Lung (tissue), 12 donors: ENCODE measurements around the gene TP53BP2. TPM values are rescaled to one million over a fixed set of nuclear protein-coding genes. Genes with fewer than 3 reads are reported as not detected.

Experiments
- ATAC-seq: fragments of 200-7000 bp; cut with Tn5 transposase; one replicate; pipeline ENCODE4 v1.9.1; 2020; ENCODE audit warnings: moderate number of reproducible peaks; ENCODE audit not compliant: insufficient read depth, low FRiP score
- DNase-seq, 3 donors: peaks; one replicate each; pipeline ENCODE4 v3.0.0-alpha.2; 2013 to 2017
- H3K27ac ChIP-seq, 2 donors: one replicate each; pipeline ENCODE4 v1.5.1; 2013; ENCODE audit warnings: mild to moderate bottlenecking in 2 of 2, moderate library complexity in 2 of 2, control low read depth in 1 of 2, inconsistent platforms in 1 of 2, low read depth in 1 of 2, low read length in 1 of 2
- H3K27me3 ChIP-seq, 3 donors: one replicate each; pipeline ENCODE4 v1.5.1; 2013; ENCODE audit warnings: low read length in 2 of 3; ENCODE audit not compliant: control insufficient read depth in 3 of 3, insufficient read depth in 3 of 3
- H3K36me3 ChIP-seq, 4 donors: one replicate each; pipeline ENCODE4 v1.5.1; 2013; ENCODE audit warnings: low read length in 4 of 4, mild to moderate bottlenecking in 1 of 4, moderate library complexity in 1 of 4; ENCODE audit not compliant: control insufficient read depth in 4 of 4, insufficient read depth in 4 of 4
- H3K4me1 ChIP-seq, 5 donors: one replicate each; pipeline ENCODE4 v1.5.1; 2013; ENCODE audit warnings: low read length in 5 of 5, mild to moderate bottlenecking in 2 of 5, moderate library complexity in 1 of 5; ENCODE audit not compliant: control insufficient read depth in 5 of 5, insufficient read depth in 5 of 5
- H3K4me3 ChIP-seq: one replicate; pipeline ENCODE4 v1.5.1; 2013; ENCODE audit warnings: mild to moderate bottlenecking, control low read depth, moderate library complexity
- H3K9ac ChIP-seq, 2 donors: one replicate each; pipeline ENCODE4 v1.5.1; 2013; ENCODE audit warnings: low read length in 2 of 2, control low read depth in 1 of 2; ENCODE audit not compliant: insufficient read depth in 1 of 2
- H3K9me3 ChIP-seq, 4 donors: one replicate each; pipeline ENCODE4 v1.5.1; 2013; ENCODE audit warnings: low read length in 3 of 4, mild to moderate bottlenecking in 1 of 4, moderate library complexity in 1 of 4; ENCODE audit not compliant: control insufficient read depth in 4 of 4, insufficient read depth in 3 of 4
- WGBS, 2 donors: extraction: QIAGEN DNeasy Blood & Tissue Kit; methylation state at CpG; one replicate each; pipeline ENCODE4 v1.1.7; 2013; 5-methylcytosine and 5-hydroxymethylcytosine counted together
- polyA plus RNA-seq, 2 donors: library from polyadenylated mRNA; stranded (reverse); fragments of 200-250 nt; gene quantifications; one replicate each; pipeline ENCODE4 v1.2.1, GENCODE V29; 2013
- total RNA-seq, 2 donors: library from RNA; depleted of rRNA in 1 of 2; stranded (reverse); fragments of >200 nt in 1 of 2; gene quantifications; one replicate each; pipeline ENCODE4 v1.2.1, GENCODE V29; 2014 to 2021
- TF ChIP-seq, protein P1 (sequence below): IDR thresholded peaks from 2 replicates; pipeline ENCODE4 v1.5.1; 2012; ENCODE audit warnings: mild to moderate bottlenecking; ENCODE audit errors: control extremely low read depth, extremely low read depth
- donor health status: control.
- donor health status: control.
- donor health status: Bipolar disorder and iron deficiency.
- donor health status: healthy.
- donor health status: DM: yes; HTN: yes; CAD: no.

TP53BP2 gene
- total and polyA plus RNA-seq, 4 donors = 11.5 to 94.2 (median 45.7) TPM

DNA sequence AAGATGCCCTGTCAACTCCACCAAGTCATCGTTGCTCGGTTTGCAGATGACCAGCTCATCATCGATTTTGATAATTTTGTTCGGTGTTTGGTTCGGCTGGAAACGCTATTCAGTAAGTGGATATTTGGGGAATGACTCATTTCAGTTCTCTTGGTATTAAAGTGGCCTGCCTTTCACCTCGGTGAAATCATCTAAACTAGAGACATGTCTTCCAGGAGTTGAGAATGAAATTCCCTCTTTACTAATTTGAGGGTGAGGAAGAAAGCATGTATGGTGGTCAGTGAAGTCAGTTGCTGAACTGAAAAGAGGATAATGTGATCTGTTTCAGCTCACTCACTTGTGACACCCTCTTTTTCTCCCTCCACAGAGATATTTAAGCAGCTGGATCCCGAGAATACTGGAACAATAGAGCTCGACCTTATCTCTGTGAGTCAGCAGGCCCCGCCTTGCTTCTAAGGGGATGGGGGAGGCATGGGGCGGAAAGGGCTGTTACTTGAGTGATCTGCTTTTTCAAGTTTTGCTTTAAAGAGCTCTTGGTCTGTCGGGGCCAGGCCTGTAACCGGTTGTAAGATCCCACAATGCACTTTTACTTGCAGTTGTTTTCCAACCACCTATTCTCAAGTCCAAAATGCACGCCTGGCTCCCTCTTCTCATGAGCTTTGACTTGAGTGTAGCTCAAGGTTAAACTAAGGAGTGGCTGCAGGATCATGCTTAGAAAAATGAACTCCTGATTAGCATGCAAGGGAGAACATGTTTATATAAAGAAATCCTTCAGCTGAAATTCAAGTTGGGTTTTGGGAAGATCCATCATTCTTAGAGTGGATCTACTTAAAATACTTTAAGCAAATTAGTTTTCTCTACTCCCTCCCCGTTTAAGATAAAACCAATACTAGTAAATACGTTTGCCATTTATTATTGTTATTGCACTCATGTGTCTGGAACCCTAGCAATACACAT, 73.7 kb downstream of the TP53BP2 start:
- H3K9me3 ChIP-seq = no peaks in the 10 kb centered on the region
- peak overlapping the region; percentile 38 to 57 for H3K27ac ChIP-seq
- peak overlapping the region in 1 of 2 donors; percentile 51 for H3K9ac ChIP-seq
- TF ChIP-seq, protein P1, sequence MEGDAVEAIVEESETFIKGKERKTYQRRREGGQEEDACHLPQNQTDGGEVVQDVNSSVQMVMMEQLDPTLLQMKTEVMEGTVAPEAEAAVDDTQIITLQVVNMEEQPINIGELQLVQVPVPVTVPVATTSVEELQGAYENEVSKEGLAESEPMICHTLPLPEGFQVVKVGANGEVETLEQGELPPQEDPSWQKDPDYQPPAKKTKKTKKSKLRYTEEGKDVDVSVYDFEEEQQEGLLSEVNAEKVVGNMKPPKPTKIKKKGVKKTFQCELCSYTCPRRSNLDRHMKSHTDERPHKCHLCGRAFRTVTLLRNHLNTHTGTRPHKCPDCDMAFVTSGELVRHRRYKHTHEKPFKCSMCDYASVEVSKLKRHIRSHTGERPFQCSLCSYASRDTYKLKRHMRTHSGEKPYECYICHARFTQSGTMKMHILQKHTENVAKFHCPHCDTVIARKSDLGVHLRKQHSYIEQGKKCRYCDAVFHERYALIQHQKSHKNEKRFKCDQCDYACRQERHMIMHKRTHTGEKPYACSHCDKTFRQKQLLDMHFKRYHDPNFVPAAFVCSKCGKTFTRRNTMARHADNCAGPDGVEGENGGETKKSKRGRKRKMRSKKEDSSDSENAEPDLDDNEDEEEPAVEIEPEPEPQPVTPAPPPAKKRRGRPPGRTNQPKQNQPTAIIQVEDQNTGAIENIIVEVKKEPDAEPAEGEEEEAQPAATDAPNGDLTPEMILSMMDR = no peak
- H3K4me1 ChIP-seq = peaks cover 0 to 14% (median 11%) of the 10 kb centered on the region in 5 donors
- no peaks in the 10 kb centered on the region for H3K27me3 ChIP-seq
- H3K4me3 ChIP-seq = no peak overlapping the region
- WGBS, 2 donors = 49 to 60% methylated on average over 16 of the region's 16 CpGs
- peak; percentile 63 to 82 (median 73) for DNase-seq
- H3K36me3 ChIP-seq = peaks cover 22 to 33% (median 27%) of the 10 kb centered on the region in 4 donors
- ATAC-seq = peak; percentile 77

DNA sequence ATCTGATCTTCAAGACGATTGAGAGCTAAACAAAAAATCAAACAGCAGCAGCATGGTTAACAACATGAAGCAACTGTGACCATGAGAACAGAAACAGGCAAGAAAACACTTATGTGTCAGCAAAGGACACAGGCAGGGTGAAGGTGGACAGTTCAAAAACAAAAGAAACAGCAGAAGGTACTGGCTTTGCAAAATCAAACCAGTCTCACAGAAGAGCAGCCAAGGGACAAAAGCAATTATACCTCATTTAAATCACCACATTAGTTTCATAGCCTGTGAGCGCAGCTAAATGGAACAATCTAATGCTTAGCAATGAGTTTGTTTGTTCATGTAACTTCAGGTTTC, 74.3 kb downstream of the TP53BP2 start:
- Histone ChIP-seq H3K27ac (peak overlapping the region; percentile 21 to 57), H3K4me1 (peaks cover 0 to 14% (median 11%) of the 10 kb centered on the region in 5 donors), H3K36me3 (peaks cover 20 to 33% (median 25%) of the 10 kb centered on the region in 4 donors), H3K4me3 (no peak overlapping the region), H3K27me3 (no peaks in the 10 kb centered on the region), H3K9me3 (no peaks in the 10 kb centered on the region), H3K9ac (peak overlapping the region in 1 of 2 donors; percentile 51)
- TF ChIP-seq, protein P1 = no peak
- WGBS, 2 donors = 57 to 62% methylated on average over 2 of the region's 2 CpGs
- ATAC-seq = peak; percentile 8
- no peak for DNase-seq

DNA sequence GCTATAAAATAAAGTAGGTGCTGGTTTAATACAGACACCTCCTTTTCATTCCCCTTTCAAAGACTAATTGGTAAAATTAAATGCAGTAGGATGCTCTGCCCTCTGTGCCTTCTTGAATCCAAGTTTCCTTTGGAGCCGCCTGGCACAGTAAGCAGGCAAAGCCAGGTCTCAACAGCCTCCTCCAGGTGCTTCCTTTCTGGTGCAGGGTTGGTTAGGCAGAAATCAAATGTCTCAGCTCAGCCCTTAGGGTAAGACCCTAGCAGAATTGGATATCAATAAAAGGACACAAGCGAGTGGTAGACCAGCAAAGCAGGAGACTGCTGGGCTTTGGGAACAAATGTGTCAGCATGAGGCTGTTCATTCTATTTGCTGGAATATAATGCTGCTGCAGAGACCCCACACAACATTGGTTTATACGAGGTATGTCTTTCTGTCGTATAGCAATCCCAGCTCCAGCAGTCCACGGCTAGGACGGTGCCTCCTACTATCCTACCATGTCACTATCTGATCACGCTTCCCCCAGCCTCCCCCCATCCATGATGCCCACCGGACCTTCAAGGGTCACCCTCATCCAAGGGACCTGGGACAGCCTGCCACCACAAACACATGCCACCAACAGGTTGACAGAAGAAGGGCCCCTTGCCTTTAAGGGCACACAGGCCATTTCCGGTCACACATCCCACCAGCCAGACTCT, 75.0 kb downstream of the TP53BP2 start:
- WGBS, 2 donors = 95 to 96% methylated on average over 9 of the region's 9 CpGs
- peaks cover 15 to 32% (median 22%) of the 10 kb centered on the region in 4 donors for H3K36me3 ChIP-seq
- H3K4me3 ChIP-seq = no peak overlapping the region
- ATAC-seq = no peak
- H3K9me3 ChIP-seq = no peaks in the 10 kb centered on the region
- TF ChIP-seq, protein P1 = no peak
- H3K9ac ChIP-seq = peak overlapping the region in 1 of 2 donors; percentile 51
- DNase-seq = no peak
- peaks cover 0 to 14% (median 11%) of the 10 kb centered on the region in 5 donors for H3K4me1 ChIP-seq
- no peaks in the 10 kb centered on the region for H3K27me3 ChIP-seq
- H3K27ac ChIP-seq = peak overlapping the region; percentile 21 to 49
